GM18526 (cell line): ENCODE results near the gene DRAXIN.

Experiments used
- POLR2A ChIP-seq: IDR thresholded peaks from 3 replicates; pipeline ENCODE4 v1.6.1; 2011; ENCODE audit not compliant: insufficient read length; ENCODE audit errors: extremely low read depth

DRAXIN gene

GRCh38 chr1:11691302-11691914, at the start of gene DRAXIN:
TSS of gene DRAXIN (plus strand) at chr1:11691710. CDS start at chr1:11706259, 14,549 bp downstream.
- no peak for TF ChIP-seq POLR2A

- TF ChIP-seq POLR2A, result no peak
These were observed 49.7 kb upstream of the DRAXIN start for GRCh38 chr1:11641776-11642305.

DNA sequence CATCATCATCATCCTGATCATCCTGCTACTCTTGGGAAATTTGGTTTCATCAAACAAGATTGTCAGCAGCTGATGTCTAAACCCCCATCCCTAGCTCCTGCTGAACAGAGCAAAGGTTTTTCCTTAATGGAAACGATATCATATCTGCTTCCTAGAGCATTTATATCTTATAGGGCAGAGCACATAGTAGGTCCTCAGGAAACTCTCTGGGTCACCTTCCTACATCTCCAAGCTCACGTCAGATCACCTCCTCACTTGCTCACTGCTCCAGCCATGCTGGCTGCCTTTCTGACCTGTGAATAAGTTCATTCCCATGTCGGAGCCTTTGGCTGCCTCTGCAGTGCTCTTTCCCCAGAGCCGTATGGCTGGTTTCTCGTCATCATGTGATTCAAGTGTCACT, 47.7 kb upstream of the DRAXIN start:
- TF ChIP-seq POLR2A, result no peak

GRCh38 chr1:11645270-11645669, 46.2 kb upstream of the DRAXIN start:
- TF ChIP-seq POLR2A, result no peak

GRCh38 chr1:11645670-11646265, 45.7 kb upstream of the DRAXIN start:
- no peak for TF ChIP-seq POLR2A

DNA sequence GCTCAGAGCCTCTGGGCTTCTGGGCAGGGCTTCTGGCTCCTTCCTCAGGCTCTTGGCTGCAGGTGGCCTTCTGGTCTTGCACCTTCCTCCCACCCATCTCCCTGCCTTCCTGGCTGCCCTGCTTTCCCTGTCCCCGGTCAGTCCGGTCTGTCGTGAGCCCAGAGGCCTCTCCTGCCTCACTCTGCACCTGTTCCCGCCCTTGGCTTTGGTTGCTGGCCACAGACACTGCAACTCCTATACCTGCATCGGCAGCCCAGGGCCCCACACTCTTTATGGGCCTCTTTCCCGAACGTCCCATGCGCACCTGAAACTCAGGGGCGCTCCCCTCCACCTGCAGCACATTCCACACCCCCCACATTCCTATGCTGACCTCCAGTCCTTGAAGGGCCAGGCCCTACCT, 45.2 kb upstream of the DRAXIN start:
- no peak for TF ChIP-seq POLR2A

DNA sequence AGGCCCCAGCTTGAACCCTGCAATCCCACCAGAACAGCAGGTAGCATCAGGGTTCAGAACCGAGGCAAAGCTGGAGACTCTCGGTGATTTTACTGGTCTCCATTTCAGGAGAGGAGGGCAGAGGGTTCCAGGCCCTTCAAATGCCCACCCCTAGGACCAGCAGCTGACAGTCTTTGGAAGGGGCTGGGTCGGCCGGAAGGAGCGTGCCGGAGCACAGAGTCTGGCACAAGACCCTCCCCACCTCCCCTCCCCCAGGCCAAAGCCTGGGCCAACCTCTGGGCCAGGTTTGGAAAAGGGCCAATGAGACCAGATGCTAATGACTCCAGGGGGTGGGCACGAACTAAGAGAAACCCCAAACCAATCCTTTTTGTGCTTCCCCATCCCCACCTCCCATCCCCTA, 44.2 kb upstream of the DRAXIN start:
- no peak for TF ChIP-seq POLR2A

- no peak for TF ChIP-seq POLR2A
These were observed 43.5 kb upstream of the DRAXIN start for GRCh38 chr1:11648039-11648438.

DNA sequence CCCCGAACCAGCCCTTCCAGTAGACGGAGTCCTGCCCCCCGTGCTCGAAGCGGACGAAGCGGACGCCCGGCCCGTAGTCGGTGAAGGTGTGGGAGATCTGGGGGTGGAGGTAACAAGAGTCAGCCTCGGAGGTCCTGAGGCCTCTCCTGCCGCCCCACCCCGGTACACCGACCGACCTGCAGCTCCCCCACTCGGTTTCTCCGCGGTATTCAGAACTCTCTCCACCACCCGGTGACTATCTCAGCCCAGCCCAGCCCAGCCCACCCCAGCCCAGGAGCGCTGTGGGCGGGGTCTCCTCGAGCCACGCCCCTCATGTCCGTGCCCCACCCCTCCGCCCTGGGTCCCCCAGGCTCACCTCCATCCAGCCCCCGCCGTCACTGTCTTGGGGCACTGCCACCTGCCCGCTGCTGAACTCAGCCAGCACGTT, 42.8 kb upstream of the DRAXIN start:
- TF ChIP-seq POLR2A, result no peak

DNA sequence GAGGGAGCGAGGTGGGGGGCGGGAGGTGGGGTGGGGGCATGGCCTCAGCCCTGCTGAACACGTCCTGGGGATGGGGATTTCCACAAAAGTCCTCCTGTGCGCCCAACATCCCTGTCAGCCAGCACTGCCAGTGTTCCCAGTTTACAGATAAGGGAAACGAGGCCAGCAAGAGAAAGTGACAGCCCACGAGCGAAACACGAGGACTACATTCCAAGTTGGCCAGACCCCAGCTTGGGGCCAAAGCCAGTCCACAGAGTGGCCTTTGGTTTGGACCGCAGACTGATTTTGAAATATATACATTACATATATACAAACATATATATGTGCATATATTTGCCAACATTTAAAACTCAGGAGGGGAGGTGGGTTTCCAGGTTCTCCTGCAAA, 42.3 kb upstream of the DRAXIN start:
- TF ChIP-seq POLR2A, result no peak

DNA sequence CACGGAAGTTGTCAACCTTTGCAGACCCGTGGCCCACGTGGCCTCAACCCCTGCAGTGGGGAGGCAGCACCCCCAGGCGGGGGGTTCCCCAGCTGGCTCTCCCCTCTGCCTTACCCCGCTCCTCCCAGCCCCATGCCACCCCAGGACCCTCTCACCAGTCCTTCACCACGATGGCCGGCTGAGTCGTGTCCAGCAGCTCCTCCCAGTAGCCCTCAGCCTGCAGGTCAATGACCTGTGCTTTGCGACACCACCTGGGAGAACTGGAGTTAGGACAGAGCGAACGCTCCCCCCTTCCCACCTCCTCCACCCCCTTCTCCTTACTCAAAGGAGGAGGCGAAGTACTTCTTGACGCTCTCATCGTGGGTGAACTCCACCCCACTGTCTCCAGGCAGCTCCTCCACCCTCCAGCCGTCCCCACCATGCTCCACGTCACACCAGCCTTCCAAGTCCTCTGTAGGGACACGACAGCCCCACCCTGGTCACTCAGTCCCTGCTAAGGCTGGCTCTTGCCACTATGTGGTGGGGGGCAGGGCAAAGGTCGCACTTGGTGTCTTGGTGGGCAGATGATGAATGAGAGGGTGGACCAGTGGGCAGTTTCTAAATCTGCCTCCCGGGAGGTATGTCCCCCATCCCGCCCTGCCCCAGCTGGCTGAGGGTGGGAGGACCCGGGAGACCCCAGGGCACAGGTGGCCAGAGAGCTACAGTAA, 41.7 kb upstream of the DRAXIN start:
- TF ChIP-seq POLR2A, result no peak

DNA sequence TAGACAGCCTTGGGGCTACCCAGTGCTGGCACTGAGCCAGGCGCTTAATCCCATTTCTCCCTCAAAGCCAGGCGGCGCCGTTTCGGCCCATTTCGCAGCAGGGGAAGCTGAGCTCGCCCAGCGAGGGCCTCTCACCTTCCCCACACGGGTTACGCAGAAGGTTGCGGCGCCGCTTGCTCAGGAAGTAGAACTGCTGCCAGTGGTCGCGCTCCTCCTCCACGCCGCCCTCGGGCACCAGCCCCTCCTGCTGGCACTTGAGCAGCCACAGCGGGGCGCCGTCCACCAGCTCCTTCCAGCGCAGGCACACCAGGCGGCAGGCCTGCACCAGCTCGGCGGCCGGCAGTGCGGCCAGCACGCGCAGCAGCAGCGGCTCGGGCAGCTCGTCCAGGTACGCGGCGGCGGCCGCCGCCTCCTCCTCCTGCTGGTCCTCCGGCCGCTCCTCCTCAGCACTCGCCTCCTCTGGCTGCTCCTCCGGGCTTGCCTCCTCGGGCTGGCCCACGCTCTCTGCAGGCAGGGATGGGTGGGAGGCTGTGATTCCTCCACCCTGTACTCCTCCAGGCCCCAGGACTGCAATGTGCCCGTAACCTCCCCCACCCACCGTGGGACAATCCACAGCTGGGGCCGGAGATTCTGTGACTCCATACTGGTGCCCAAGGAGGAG, 41.0 kb upstream of the DRAXIN start:
- TF ChIP-seq POLR2A, result no peak

DNA sequence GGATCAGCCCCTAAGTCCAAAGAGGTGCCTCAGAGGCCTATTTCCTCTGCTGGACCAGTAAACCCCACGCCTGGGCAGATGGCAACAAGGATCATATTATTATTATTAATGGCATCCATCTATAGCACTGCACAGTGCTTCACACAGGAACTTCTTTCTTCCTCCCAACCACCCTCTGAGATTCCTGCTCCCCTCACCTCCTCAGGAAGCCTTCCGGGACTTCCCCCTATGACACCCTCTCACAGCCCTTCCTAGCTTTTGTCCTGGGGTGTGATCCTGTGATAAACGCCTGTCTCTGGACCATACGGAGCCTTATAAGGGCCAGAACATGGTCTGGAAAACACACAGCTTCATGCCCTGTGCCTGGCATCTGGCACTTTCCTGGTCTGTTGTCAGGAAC, 40.5 kb upstream of the DRAXIN start:
- no peak for TF ChIP-seq POLR2A

- TF ChIP-seq POLR2A, result no peak
These were observed 39.2 kb upstream of the DRAXIN start for GRCh38 chr1:11652203-11652780.

GRCh38 chr1:11653101-11653860, 38.2 kb upstream of the DRAXIN start:
- no peak for TF ChIP-seq POLR2A
